SU-DHL-6 (cell line): ENCODE data around the gene RAB38.

Experiments used
- H2AFZ ChIP-seq: fragments of 200-600 bp; sonication (generic); 2 replicates; pipeline ENCODE4 v1.6.1; 2014; ENCODE audit warnings: low read depth, mild to moderate bottlenecking, moderate library complexity, mixed read lengths, antibody characterized with exemption, low read length; ENCODE audit not compliant: severe bottlenecking
- H3F3A ChIP-seq: fragments of 200-600 bp; shearing (Covaris generic); 2 replicates; pipeline ENCODE4 v1.6.0; 2016; ENCODE audit warnings: antibody characterized with exemption, mild to moderate bottlenecking; ENCODE audit not compliant: insufficient read depth
- H3K27ac ChIP-seq: fragments of 200-600 bp; sonication (generic); 2 replicates; pipeline ENCODE4 v1.5.1; 2016; ENCODE audit warnings: low read depth, mild to moderate bottlenecking, low read length, moderate library complexity, mixed read lengths
- H3K27me3 ChIP-seq: fragments of 200-600 bp; sonication (generic), shearing (Covaris generic); 2 replicates; pipeline ENCODE4 v1.6.0; 2014; ENCODE audit warnings: mild to moderate bottlenecking, low read length
- H3K36me3 ChIP-seq: fragments of 200-600 bp; sonication (generic); 2 replicates; pipeline ENCODE4 v1.6.1; 2014; ENCODE audit warnings: mild to moderate bottlenecking, low read length, mixed read lengths
- H3K4me2 ChIP-seq: fragments of 300-600, 200-600 bp; shearing (Covaris generic), sonication (generic); 2 replicates; pipeline ENCODE4 v1.6.0; 2014; ENCODE audit warnings: low read length, low read depth, mild to moderate bottlenecking; ENCODE audit not compliant: poor library complexity, severe bottlenecking
- H3K4me3 ChIP-seq: fragments of 200-600 bp; sonication (generic); 2 replicates; pipeline ENCODE4 v1.5.1; 2014; ENCODE audit warnings: antibody characterized with exemption, low read length, mild to moderate bottlenecking, mixed read lengths; ENCODE audit not compliant: insufficient read depth, poor library complexity, severe bottlenecking
- H3K79me2 ChIP-seq: fragments of 200-600 bp; sonication (generic); 2 replicates; pipeline ENCODE4 v1.6.1; 2014; ENCODE audit warnings: mild to moderate bottlenecking, low read length, moderate library complexity; ENCODE audit not compliant: insufficient read depth
- H3K9ac ChIP-seq: fragments of 200-600 bp; sonication (generic); 2 replicates; pipeline ENCODE4 v1.7.0; 2014; ENCODE audit warnings: mild to moderate bottlenecking, low read length
- H3K9me2 ChIP-seq: fragments of 200-600 bp; sonication (generic); replicated peaks from 2 replicates; pipeline ENCODE4 v1.6.1; 2014; ENCODE audit warnings: low read length; ENCODE audit not compliant: insufficient read depth
- H3K9me3 ChIP-seq: fragments of 200-600 bp; sonication (generic); 2 replicates; pipeline ENCODE4 v1.6.1; 2014; ENCODE audit warnings: low read length, mixed read lengths; ENCODE audit not compliant: insufficient read depth
- H4K20me1 ChIP-seq: fragments of 200-600 bp; sonication (generic); 2 replicates; pipeline ENCODE4 v1.6.1; 2014; ENCODE audit warnings: low read depth, mild to moderate bottlenecking, antibody characterized with exemption, low read length, moderate library complexity, mixed read lengths
- CTCF ChIP-seq: fragments of 200-600 bp; sonication (generic); IDR thresholded peaks from one replicate; pipeline ENCODE4 v1.5.1; 2017; ENCODE audit warnings: antibody characterized with exemption, mild to moderate bottlenecking, low read length, moderate library complexity; ENCODE audit not compliant: insufficient read depth, poor library complexity, severe bottlenecking
- EZH2phosphoT487 ChIP-seq: fragments of 200-600 bp; sonication (generic), shearing (Covaris generic); conservative IDR thresholded peaks from 2 replicates; pipeline ENCODE4 v1.6.1; 2018; ENCODE audit warnings: mild to moderate bottlenecking, antibody characterized with exemption, low read length, moderate library complexity, mixed read lengths

RAB38 gene

DNA sequence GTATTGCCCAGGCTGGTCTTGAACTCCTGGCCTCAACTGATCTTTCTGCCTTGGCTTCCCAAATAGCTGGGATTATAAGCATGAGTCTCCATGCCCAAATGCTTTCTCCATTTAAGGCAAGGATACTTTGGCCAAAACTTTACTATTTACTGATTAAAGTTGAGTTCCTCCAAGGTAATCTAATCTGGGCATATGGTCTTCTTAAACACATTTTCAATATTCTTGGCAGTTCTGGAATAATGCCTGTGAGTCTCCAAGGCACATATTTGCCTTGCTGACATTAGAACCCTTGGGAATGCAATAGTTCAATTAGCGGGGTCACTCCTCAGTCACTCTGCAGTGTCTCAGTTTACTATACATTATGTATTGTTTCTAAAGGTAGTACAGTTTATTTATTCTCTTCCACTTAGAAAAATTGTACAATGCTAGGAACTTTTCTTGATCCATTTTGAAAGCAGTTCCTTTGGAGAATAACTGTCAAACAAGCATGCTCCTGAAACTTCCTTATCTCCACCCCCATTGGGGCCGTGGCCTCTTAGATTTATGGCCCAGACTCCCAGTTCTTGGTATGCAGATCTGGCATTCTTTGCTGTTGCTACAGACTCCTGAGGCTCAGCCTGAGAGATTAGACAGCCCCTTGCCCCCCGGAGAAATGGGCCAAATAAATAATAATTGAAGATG, 13.1 kb upstream of the RAB38 start:
- Histone ChIP-seq H3K4me3 (no peak overlapping the region), H3K36me3 (no peaks in the 10 kb centered on the region), H3K9me2 (no peaks in the 10 kb centered on the region), H2AFZ (no peak overlapping the region), H3K9me3 (no peaks in the 10 kb centered on the region), H3F3A (no peaks in the 10 kb centered on the region), H3K9ac (no peak overlapping the region), H3K4me2 (no peak overlapping the region), H3K79me2 (no peaks in the 10 kb centered on the region), H3K27me3 (no peaks in the 10 kb centered on the region), H3K27ac (no peak overlapping the region), H4K20me1 (no peaks in the 10 kb centered on the region)
- TF ChIP-seq CTCF (no peak), EZH2phosphoT487 (no peak)

- Histone ChIP-seq H4K20me1 (no peaks in the 10 kb centered on the region), H3K4me3 (no peak overlapping the region), H3K9me3 (no peaks in the 10 kb centered on the region), H3K79me2 (no peaks in the 10 kb centered on the region), H3K36me3 (no peaks in the 10 kb centered on the region), H3K4me2 (no peak overlapping the region), H3F3A (no peaks in the 10 kb centered on the region), H3K9ac (no peak overlapping the region), H3K27me3 (no peaks in the 10 kb centered on the region), H3K27ac (no peak overlapping the region), H3K9me2 (no peaks in the 10 kb centered on the region), H2AFZ (no peak overlapping the region)
- TF ChIP-seq CTCF = no peak
- no peak for TF ChIP-seq EZH2phosphoT487
Measured at GRCh38 chr11:88183233-88183632, 8.0 kb upstream of the RAB38 start.

DNA sequence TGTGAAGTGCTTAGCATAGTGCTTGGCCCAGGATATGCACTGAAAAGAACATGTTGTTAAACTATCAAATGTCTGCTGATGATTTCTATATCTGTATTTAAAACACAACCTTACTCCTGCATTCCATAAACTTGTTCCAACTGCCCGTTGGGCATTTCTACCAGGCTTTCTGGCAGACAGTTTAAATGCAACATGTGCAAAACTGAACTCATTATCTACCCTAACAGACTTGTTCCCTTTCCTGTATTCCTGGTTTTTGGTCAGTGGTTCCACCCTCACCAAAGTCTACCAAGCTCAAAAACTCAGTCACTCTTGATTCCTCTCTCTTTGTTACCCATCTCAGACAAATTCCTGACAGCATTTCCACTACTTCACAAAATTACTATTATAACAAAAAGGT, 6.5 kb upstream of the RAB38 start:
- Histone ChIP-seq H3F3A (no peaks in the 10 kb centered on the region), H3K36me3 (no peaks in the 10 kb centered on the region), H3K9me3 (no peaks in the 10 kb centered on the region), H3K79me2 (no peaks in the 10 kb centered on the region), H4K20me1 (no peaks in the 10 kb centered on the region), H3K27ac (no peak overlapping the region), H3K4me2 (no peak overlapping the region), H3K9me2 (no peaks in the 10 kb centered on the region), H2AFZ (no peak overlapping the region), H3K4me3 (no peak overlapping the region), H3K9ac (no peak overlapping the region), H3K27me3 (no peaks in the 10 kb centered on the region)
- no peak for TF ChIP-seq CTCF
- TF ChIP-seq EZH2phosphoT487 = no peak
